Activated T-helper 9 cell treated with anti-CD3 and anti-CD28 coated beads, Interleukin-2, amount 50 U/mL, for 16 hours (primary cell): ENCODE results near the gene TM9SF3.

ENCODE experiments used
- DNase-seq: peaks from one replicate; pipeline ENCODE4 v3.0.0-alpha.2; 2020; ENCODE audit warnings: low read depth

The TM9SF3 gene

DNA sequence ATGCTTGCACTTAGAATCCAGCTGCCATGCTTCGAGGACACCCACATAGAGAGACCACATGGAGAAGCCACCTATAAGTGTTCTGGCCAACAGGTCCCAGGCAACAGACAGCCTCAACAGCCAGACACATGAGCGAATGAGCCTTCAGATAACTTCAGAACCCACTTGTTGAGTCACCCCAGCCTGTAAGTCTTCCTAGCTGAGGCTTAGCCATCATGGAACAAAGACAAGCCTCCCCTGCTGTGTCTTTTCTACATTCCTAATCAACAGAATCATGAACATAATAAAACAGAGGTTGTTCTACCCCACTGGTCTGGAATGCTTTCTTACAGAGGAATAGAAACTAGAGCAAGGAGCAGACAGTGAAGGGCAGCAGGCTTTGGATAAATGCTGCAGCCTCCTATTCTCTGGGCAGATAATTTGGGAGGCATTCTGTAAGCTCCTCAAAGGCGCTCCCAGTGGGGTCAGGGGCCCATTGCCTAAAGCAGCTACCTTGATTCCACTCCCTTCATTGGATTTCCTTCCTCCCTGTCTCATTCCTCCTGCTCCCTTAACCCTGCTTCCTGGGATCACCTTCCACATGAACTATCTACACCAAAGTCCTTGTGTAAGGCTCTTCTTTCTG, 77.7 kb downstream of the TM9SF3 start:
- no peak for DNase-seq

DNA sequence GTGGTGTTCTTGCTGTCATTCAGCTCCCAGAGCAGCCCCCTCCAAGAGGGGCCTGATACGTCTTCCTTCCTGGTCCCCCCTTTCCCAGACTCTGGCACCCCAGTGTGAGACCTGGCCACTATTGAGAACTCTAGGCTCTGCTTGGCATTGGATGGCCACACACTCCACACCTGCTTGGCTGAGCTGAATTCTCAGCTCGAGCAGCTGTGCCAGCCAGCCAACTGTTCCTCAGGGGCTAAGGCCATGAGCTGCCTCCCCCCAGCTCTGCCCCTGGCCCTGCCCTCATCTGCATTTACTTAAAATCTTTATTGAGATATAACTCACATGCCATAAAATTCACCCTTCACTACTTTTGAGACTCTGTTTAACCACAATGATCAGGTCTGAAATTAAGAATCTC, 79.8 kb downstream of the TM9SF3 start:
- no peak for DNase-seq

- no peak for DNase-seq
These were observed 81.4 kb downstream of the TM9SF3 start for GRCh38 chr10:96505150-96506136.

- DNase-seq = no peak
These were observed 84.1 kb downstream of the TM9SF3 start for GRCh38 chr10:96502561-96503282.

GRCh38 chr10:96501985-96502384, 84.8 kb downstream of the TM9SF3 start:
- DNase-seq = no peak

DNA sequence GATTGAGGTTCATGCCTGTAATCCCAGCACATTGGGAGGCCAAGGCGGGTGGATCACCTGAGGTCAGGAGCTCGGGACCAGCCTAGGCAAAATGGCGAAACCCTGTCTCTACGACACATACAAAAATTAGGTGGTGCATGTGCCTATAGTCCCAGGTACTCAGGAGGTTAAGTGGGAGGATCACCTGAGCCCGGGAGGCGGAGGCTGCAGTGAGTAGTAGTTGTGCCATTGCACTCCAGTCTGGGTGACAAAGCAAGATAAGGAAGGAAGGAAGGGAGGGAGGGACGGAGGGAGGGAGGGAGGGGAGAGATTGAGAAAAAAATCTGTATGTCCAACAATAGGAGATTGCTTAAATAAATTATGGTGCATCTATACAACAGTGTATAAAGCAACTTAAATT, 86.3 kb downstream of the TM9SF3 start:
- no peak for DNase-seq

DNA sequence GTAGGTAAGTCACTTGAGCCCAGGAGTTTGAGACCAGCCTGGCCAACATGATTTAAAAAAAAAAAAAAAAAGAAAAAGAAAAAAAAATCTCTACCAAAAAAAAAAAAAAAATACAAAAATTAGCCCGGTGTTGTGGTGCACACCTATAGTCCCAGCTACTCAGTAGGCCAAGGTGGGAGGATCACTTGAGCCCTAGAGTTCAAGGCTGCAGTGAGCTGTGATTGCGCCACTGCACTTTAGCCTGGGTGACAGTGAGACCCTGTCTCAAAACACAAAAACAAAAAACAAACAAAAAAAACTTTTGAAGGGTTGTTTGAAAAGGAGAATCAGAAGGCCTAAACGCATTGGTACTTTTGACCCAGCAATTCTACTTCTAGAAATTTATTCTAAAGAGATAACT, 86.8 kb downstream of the TM9SF3 start:
- DNase-seq = no peak

DNA sequence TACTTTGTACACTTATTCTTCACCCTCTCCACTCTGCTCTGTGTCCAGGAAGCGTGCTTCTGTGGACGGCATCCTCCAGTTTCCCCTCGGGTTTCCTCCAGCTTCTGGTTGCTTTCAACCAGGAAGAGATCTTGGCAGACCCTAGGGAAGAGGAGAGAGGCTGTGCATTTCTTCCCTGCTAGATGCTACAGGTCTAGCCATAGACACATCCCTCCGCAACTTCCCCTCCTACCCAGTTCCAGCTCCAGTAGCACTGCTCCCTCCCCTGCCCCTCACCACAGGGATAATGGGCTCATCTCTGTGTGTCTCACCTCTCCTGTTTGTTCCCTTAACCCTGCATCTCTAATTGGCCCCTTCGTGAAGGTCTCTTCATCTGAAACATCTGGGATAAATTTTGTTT, 89.4 kb downstream of the TM9SF3 start:
- DNase-seq = no peak

- no peak for DNase-seq
These were observed 90.4 kb downstream of the TM9SF3 start for GRCh38 chr10:96496281-96496925.

GRCh38 chr10:96495544-96495943, 91.3 kb downstream of the TM9SF3 start:
- DNase-seq = no peak

GRCh38 chr10:96494694-96495093, 92.1 kb downstream of the TM9SF3 start:
- DNase-seq = no peak

- no peak for DNase-seq
These were observed 92.8 kb downstream of the TM9SF3 start for GRCh38 chr10:96493871-96494525.

GRCh38 chr10:96493254-96493653, 93.6 kb downstream of the TM9SF3 start:
- no peak for DNase-seq

GRCh38 chr10:96491303-96491702, 95.5 kb downstream of the TM9SF3 start:
- DNase-seq = no peak

DNA sequence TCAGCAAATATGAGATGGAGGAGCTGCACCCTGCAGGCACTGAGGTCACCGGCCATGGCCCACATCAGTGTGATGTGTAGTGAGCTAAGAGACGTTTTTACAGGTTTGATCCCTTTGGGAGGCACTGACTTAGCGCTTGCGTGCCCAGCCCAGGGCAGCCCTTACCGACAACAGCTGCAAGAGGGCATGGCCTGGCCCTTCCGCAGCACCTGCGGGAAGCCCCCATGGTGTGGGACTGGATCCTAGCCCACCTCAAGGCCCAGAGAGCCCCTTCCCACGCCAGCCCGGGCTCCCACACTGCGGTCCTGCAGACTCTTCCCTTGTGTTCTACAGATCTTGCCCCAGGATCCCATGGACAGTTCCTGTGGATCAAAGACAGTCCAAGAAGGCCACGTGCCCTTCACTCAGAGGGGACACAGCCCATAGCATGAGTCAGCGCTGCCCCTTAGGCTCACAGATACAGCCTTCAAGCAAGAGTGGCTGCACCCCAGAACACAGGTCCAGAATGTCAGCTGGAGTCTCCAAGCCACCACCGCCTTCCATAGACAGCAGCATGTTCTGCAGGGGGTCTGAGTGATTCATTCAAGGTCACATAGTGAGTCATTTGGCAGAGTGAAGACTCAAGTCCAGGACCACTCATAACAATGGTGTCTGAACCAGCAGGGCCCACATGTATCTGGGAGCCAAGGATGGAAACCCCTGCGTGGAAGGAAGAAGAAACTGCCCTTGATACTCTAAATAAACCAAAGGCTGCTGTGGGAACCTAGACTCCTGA, 98.5 kb downstream of the TM9SF3 start:
- no peak for DNase-seq

DNA sequence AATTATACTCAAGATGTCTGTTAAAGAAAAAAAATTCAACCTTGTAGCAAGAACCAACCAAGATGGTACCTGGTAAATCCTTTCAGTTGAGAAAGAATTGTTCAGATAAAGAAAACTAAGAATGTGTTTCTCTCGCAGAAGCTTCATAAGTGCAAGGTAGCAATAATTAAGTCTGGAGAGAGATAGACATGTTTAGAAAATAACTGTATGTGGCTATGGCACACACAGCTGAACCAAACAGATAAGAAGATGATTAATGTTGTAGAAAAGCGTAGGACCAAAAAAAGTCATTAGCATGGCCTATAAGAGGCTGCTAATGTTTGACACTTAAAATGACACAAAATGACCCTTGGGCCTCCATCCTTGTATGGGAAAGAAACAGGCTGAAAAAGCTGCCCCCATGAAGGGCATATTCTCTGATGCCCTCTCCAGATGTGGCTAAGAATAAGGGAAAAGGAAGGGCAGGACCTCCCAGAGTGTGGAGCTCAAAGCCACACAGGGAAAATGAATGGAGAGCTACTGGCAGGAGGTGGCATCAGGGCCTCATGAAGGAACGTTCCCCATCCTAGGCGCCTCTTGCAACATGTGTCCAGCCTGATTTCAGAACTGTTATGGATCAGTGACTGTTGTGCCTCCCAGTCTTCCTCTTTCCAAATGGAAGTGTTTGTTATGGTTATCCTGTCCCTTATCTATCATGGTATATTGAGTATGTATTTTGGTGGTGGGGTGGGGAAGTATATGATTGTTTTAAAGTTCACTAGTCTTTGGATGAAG, 103.8 kb downstream of the TM9SF3 start:
- DNase-seq = no peak

DNA sequence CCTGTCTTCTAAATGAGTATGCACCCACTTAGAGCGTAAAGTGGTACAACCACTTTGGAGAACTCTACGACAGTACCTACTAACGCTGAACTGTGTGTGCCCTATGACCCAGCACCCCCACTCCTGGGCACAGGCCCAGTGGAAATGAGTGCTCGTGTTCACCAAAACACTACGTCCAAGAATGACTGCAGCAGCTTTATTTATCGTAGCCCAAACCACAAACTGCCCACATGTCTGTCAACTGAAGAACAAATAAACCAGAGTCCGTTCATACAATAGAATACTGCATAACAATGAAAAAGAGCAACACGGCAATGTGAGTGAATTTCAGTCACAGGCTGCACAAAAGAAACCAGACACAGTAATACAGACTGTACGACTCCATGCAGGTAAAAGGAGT, 108.5 kb downstream of the TM9SF3 start:
- DNase-seq = no peak

GRCh38 chr10:96473866-96474265, 112.9 kb downstream of the TM9SF3 start:
- no peak for DNase-seq

GRCh38 chr10:96470116-96470743, 116.6 kb downstream of the TM9SF3 start:
- DNase-seq = no peak

DNA sequence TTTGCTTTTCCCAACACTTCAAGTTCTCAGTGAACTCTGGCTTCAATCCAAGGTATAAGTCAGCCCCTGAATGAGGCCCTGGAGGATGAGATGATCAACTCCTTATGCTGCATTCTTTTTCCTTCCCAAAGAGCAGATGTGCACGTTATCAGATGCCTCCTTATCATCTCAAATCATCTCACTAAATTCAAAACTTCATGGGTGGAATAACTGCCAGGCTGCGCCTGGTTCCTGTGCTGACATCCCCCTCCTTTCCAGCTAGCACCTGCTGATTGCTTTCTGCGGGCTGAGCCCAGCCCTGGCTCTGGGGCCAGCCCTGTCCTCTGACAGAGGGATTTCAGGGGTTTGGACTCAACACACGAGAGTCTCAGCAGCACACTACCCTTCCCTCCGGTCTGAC, 118.0 kb downstream of the TM9SF3 start:
- no peak for DNase-seq
